NT2/D1 (cell line): ENCODE data around the gene ZFP36L1.

Experiments used
- SUZ12 ChIP-seq: IDR thresholded peaks from 2 replicates; pipeline ENCODE4 v1.6.1; 2011; ENCODE audit not compliant: insufficient read length, insufficient read depth; ENCODE audit errors: extremely low read depth
- YY1 ChIP-seq: IDR thresholded peaks from 2 replicates; pipeline ENCODE4 v1.6.1; 2011; ENCODE audit not compliant: insufficient read length, insufficient read depth
- ZNF274 ChIP-seq: IDR thresholded peaks from 2 replicates; pipeline ENCODE4 v1.6.1; 2011; ENCODE audit warnings: mild to moderate bottlenecking, low read depth, low read length

DNA sequence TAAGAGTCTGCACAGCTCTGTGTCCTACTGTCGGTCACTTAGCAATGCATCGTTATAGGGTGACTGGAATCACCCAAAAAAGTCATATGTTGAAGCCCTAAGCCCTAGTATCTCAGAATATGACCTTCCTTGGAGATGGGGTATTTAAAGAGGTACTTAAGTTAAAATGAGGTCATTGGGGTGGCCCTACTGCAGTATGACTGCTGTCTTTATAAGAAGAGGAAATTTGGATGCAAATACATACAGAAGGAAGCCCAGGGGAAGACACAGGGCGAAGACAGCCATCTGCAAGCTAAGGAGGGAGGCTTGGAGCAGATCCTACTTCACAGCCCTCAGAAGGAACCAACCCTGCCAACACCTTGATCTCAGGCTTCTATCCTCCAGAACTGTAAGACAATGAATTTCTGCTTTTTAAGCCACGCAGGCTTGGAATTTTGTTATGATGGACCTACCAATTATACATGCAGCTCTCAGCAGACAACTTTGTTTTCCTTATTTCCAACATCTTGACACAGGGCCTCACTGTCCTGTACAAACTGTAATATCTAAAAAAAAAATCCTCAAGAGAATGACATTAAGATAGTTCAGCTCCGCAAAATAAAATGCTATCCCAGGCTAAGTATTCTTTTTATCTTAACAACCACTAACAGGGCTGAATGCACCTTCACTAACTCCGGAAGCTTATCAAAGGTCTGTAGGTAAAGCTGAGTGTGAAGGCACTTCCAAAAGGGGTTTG is 40.4 kb downstream of the ZFP36L1 start:
- TF ChIP-seq ZNF274, result no peak
- no peak for TF ChIP-seq YY1
- TF ChIP-seq SUZ12, result no peak
